CD4-positive, alpha-beta T cell treated with Interleukin-4 for 1 hour (primary cell): Measurements from ENCODE around the gene ROBO1.
"Not testable (repeated sequence)": the region's sequence is repeated elsewhere in the genome, so short reads cannot be mapped to it uniquely, and the experiment has no call there.

ENCODE experiments used
- DNase-seq, 2 donors: peaks; one replicate each; pipeline ENCODE4 v3.0.0-alpha.2; 2020 to 2022

ROBO1 gene

GRCh38 chr3:79217096-79217495 lies 550.7 kb downstream of the ROBO1 start:
- no peak for DNase-seq

- DNase-seq: no peak
These were observed 552.5 kb downstream of the ROBO1 start for GRCh38 chr3:79215286-79215685.

- no peak for DNase-seq
These were observed 556.0 kb downstream of the ROBO1 start for GRCh38 chr3:79211586-79212359.

- no peak for DNase-seq
These were observed 563.4 kb downstream of the ROBO1 start for GRCh38 chr3:79204351-79204750.

GRCh38 chr3:79203144-79203519 lies 564.7 kb downstream of the ROBO1 start:
- DNase-seq: no peak

- no peak for DNase-seq
These were observed 565.2 kb downstream of the ROBO1 start for GRCh38 chr3:79202471-79203143.

GRCh38 chr3:79200456-79200855 lies 567.3 kb downstream of the ROBO1 start:
- DNase-seq: no peak

GRCh38 chr3:79199966-79200365 lies 567.8 kb downstream of the ROBO1 start:
- no peak for DNase-seq

GRCh38 chr3:79187426-79187825 lies 580.4 kb downstream of the ROBO1 start:
- no peak for DNase-seq

GRCh38 chr3:79184251-79184650 lies 583.5 kb downstream of the ROBO1 start:
- DNase-seq: no peak

- no peak for DNase-seq
These were observed 584.3 kb downstream of the ROBO1 start for GRCh38 chr3:79183496-79183895.

GRCh38 chr3:79178471-79179180 lies 589.2 kb downstream of the ROBO1 start:
- no peak for DNase-seq

GRCh38 chr3:79175870-79176269 lies 591.9 kb downstream of the ROBO1 start:
- DNase-seq: no peak

- not testable (repeated sequence) for DNase-seq
These were observed 594.5 kb downstream of the ROBO1 start for GRCh38 chr3:79173259-79173658.

- no peak for DNase-seq
These were observed 595.6 kb downstream of the ROBO1 start for GRCh38 chr3:79172241-79172640.

GRCh38 chr3:79170021-79170420 lies 597.8 kb downstream of the ROBO1 start:
- DNase-seq: no peak

GRCh38 chr3:79167651-79168416 lies 600.0 kb downstream of the ROBO1 start:
- no peak for DNase-seq

- no peak for DNase-seq
These were observed 605.1 kb downstream of the ROBO1 start for GRCh38 chr3:79162653-79163052.

- no peak for DNase-seq
These were observed 605.9 kb downstream of the ROBO1 start for GRCh38 chr3:79161941-79162340.

GRCh38 chr3:79160421-79160820 lies 607.4 kb downstream of the ROBO1 start:
- no peak for DNase-seq

- DNase-seq: no peak
These were observed 608.1 kb downstream of the ROBO1 start for GRCh38 chr3:79159736-79160135.

GRCh38 chr3:79157191-79157590 lies 610.6 kb downstream of the ROBO1 start:
- DNase-seq: no peak

- no peak for DNase-seq
These were observed 612.9 kb downstream of the ROBO1 start for GRCh38 chr3:79154865-79155264.
